PC-9 (cell line): Measurements from ENCODE around the gene FIGNL2. TPM values are rescaled to one million over a fixed set of nuclear protein-coding genes. Genes with fewer than 3 reads are reported as not detected.

Source experiments
- BruUV-seq: library from RNA; stranded (reverse); fragments of 400-500 nt; replicated peaks from 2 replicates; lab custom pipeline; 2021; lab: Mats Ljungman, UMichigan
- CTCF ChIA-PET: fragments of 300-600 bp; sonication (Branson Sonifier 250); formaldehyde crosslinking; loops from one replicate; lab custom pipeline; 2022; ENCODE audit warnings: antibody characterized with exemption; lab: Charles Lee
- POLR2A ChIA-PET: fragments of 300-600 bp; sonication (Branson Sonifier 250); formaldehyde crosslinking; loops from one replicate; lab custom pipeline; 2022; ENCODE audit warnings: antibody characterized with exemption; ENCODE audit not compliant: unreplicated experiment; lab: Charles Lee
- DNase-seq, 2 experiments: peaks; one replicate each; pipeline versions ENCODE4 v3.0.0 to v3.0.0-alpha.2; 2015 to 2022; ENCODE audit warnings: mixed read lengths in 1 of 2
- H2AFZ ChIP-seq: fragments of 200-600 bp; sonication (generic); 2 replicates; pipeline ENCODE4 v1.8.1; 2017; ENCODE audit warnings: antibody characterized with exemption
- H3F3A ChIP-seq: fragments of 200-600 bp; sonication (generic); 2 replicates; pipeline ENCODE4 v1.8.1; 2017; ENCODE audit warnings: antibody characterized with exemption, mild to moderate bottlenecking, low read depth; ENCODE audit not compliant: insufficient read depth
- H3K27ac ChIP-seq: fragments of 200-600 bp; sonication (generic); 2 replicates; pipeline ENCODE4 v1.6.1; 2016; ENCODE audit warnings: mixed run types
- H3K27me3 ChIP-seq: fragments of 200-600 bp; sonication (generic); 2 replicates; pipeline ENCODE4 v1.6.1; 2016; ENCODE audit warnings: low read depth, mixed run types; ENCODE audit not compliant: insufficient read depth
- H3K36me3 ChIP-seq: fragments of 200-600 bp; sonication (generic); 2 replicates; pipeline ENCODE4 v1.6.1; 2016; ENCODE audit warnings: low read depth, mixed run types
- H3K4me1 ChIP-seq: fragments of 200-600 bp; sonication (generic); replicated peaks from 2 replicates; pipeline ENCODE4 v1.6.1; 2016; ENCODE audit warnings: mixed run types; ENCODE audit not compliant: insufficient read depth
- H3K4me2 ChIP-seq: fragments of 200-600 bp; sonication (generic); 2 replicates; pipeline ENCODE4 v1.6.1; 2017; ENCODE audit warnings: mixed run types
- H3K4me3 ChIP-seq: fragments of 200-600 bp; sonication (generic); 2 replicates; pipeline ENCODE4 v1.6.1; 2016; ENCODE audit warnings: mixed run types
- H3K79me2 ChIP-seq: fragments of 200-600 bp; sonication (generic); 2 replicates; pipeline ENCODE4 v1.6.1; 2017; ENCODE audit warnings: low read depth, mixed run types
- H3K9me2 ChIP-seq: fragments of 200-600 bp; sonication (generic); 2 replicates; pipeline ENCODE4 v1.8.1; 2017; ENCODE audit warnings: mild to moderate bottlenecking; ENCODE audit not compliant: insufficient read depth
- H3K9me3 ChIP-seq: fragments of 200-600 bp; sonication (generic); 2 replicates; pipeline ENCODE4 v1.8.1; 2016; ENCODE audit warnings: low read depth; ENCODE audit not compliant: insufficient read depth
- H4K20me1 ChIP-seq: fragments of 200-600 bp; sonication (generic); 2 replicates; pipeline ENCODE4 v1.8.1; 2017; ENCODE audit not compliant: insufficient read depth
- CTCF ChIP-seq: fragments of 200-600 bp; sonication (generic); conservative IDR thresholded peaks from 2 replicates; pipeline ENCODE4 v1.6.1; 2017; ENCODE audit warnings: mixed run types, antibody characterized with exemption, mild to moderate bottlenecking, moderate library complexity
- EZH2 ChIP-seq: fragments of 200-600 bp; sonication (generic); IDR thresholded peaks from 2 replicates; pipeline ENCODE4 v1.8.0; 2017; ENCODE audit warnings: antibody characterized with exemption, low read depth
- intact Hi-C: fragments of 100-400 bp; cut with micrococcal nuclease; formaldehyde crosslinking; loops from one replicate; pipeline ENCODE4 v1.10.0; 2022; ENCODE audit not compliant: unreplicated experiment
- total RNA-seq: library from RNA; stranded (reverse); gene quantifications from 2 replicates; pipeline ENCODE4 v1.2.3, GENCODE V29; 2021

The FIGNL2 gene
- total RNA-seq, 1 experiment from 2014 or later = not detected

GRCh38 chr12:51784688-51785087 is 63.8 kb downstream of the FIGNL2 start:
- BruUV-seq = no TSS peak
- H3K9me3 ChIP-seq = no peaks in the 10 kb centered on the region
- no peak overlapping the region for H3K4me2 ChIP-seq
- H3K36me3 ChIP-seq = no peaks in the 10 kb centered on the region
- ChIA-PET POLR2A (no interaction called here), CTCF (no interaction called here)
- TF ChIP-seq EZH2 (no peak), CTCF (no peak)
- no peak for DNase-seq
- no peaks in the 10 kb centered on the region for H3K79me2 ChIP-seq
- no peak overlapping the region for H3K4me3 ChIP-seq
- no peaks in the 10 kb centered on the region for H3F3A ChIP-seq
- H4K20me1 ChIP-seq = no peaks in the 10 kb centered on the region
- H3K9me2 ChIP-seq = no peaks in the 10 kb centered on the region
- no peaks in the 10 kb centered on the region for H3K4me1 ChIP-seq
- no peak overlapping the region for H2AFZ ChIP-seq
- peaks cover 78% of the 10 kb centered on the region for H3K27me3 ChIP-seq
- intact Hi-C loops = no loop called here
- no peak overlapping the region for H3K27ac ChIP-seq

- Histone ChIP-seq H3K36me3 (no peaks in the 10 kb centered on the region), H3K27ac (no peak overlapping the region), H2AFZ (no peak overlapping the region), H3K79me2 (no peaks in the 10 kb centered on the region), H3K4me1 (no peaks in the 10 kb centered on the region), H3F3A (no peaks in the 10 kb centered on the region), H3K4me2 (no peak overlapping the region), H3K27me3 (peaks cover 42% of the 10 kb centered on the region), H3K4me3 (no peak overlapping the region), H3K9me2 (no peaks in the 10 kb centered on the region), H3K9me3 (no peaks in the 10 kb centered on the region), H4K20me1 (no peaks in the 10 kb centered on the region)
- POLR2A ChIA-PET = no interaction called here
- TF ChIP-seq CTCF (no peak), EZH2 (no peak)
- intact Hi-C loops = no loop called here
- BruUV-seq = no TSS peak
- DNase-seq = no peak
- CTCF ChIA-PET = no interaction called here
These were observed 68.6 kb downstream of the FIGNL2 start for GRCh38 chr12:51779876-51780275.

GRCh38 chr12:51777973-51778372 is 70.5 kb downstream of the FIGNL2 start:
- no peaks in the 10 kb centered on the region for H3K36me3 ChIP-seq
- DNase-seq = no peak
- H3K79me2 ChIP-seq = no peaks in the 10 kb centered on the region
- H3K4me3 ChIP-seq = no peak overlapping the region
- ChIA-PET POLR2A (no interaction called here), CTCF (no interaction called here)
- H3K9me3 ChIP-seq = no peaks in the 10 kb centered on the region
- TF ChIP-seq EZH2 = no peak
- TF ChIP-seq CTCF = no peak
- H4K20me1 ChIP-seq = no peaks in the 10 kb centered on the region
- no peaks in the 10 kb centered on the region for H3K4me1 ChIP-seq
- H3K27me3 ChIP-seq = peaks cover 39% of the 10 kb centered on the region
- H3F3A ChIP-seq = no peaks in the 10 kb centered on the region
- H3K27ac ChIP-seq = no peak overlapping the region
- H3K4me2 ChIP-seq = no peak overlapping the region
- no peak overlapping the region for H2AFZ ChIP-seq
- intact Hi-C loops = no loop called here
- no peaks in the 10 kb centered on the region for H3K9me2 ChIP-seq
- BruUV-seq = no TSS peak
